Measurements from ENCODE around the gene PRKCA. TPM values are rescaled to one million over a fixed set of nuclear protein-coding genes. Genes with fewer than 3 reads are reported as not detected.

PRKCA gene
- total RNA-seq, 1 experiment from 2014 or later: 29.6 TPM

GRCh38 chr17:66769911-66770310 is 467.5 kb downstream of the PRKCA start:
- Mint-ChIP-seq H3K4me3 (ENCODE audit: unreplicated experiment) (no peak overlapping the region), H3K9me3 (ENCODE audit: unreplicated experiment) (no peaks in the 10 kb centered on the region), H3K27ac (ENCODE audit: unreplicated experiment) (no peak overlapping the region), H3K4me1 (ENCODE audit: low read depth, unreplicated experiment) (no peaks in the 10 kb centered on the region), H3K27me3 (ENCODE audit: insufficient read depth, unreplicated experiment) (no peaks in the 10 kb centered on the region), H3K36me3 (ENCODE audit: insufficient read depth, unreplicated experiment) (no peaks in the 10 kb centered on the region)
- intact Hi-C loops (cut with micrococcal nuclease; ENCODE audit: unreplicated experiment): no loop called here
- H3K27me3 ChIP-seq (replicated peaks; ENCODE audit: control insufficient read depth, insufficient read depth, low read length): no peaks in the 10 kb centered on the region
- ChIA-PET POLR2A (no interaction called here), CTCF (no interaction called here)
- no peaks in the 10 kb centered on the region for H3K4me1 ChIP-seq
- H3K36me3 ChIP-seq (ENCODE audit: control insufficient read depth, insufficient read depth, low read length): no peaks in the 10 kb centered on the region
- no peak for TF ChIP-seq CTCF (IDR thresholded peaks at IDR 0.05; ENCODE audit: insufficient read depth in 1 of 2, low read depth in 1 of 2, low read length in 1 of 2, severe bottlenecking in 1 of 2, unreplicated experiment in 1 of 2)
- BruUV-seq (replicated peaks): no TSS peak
- H3K9me3 ChIP-seq: no peaks in the 10 kb centered on the region
- DNase-seq: no peak
- H3K4me3 ChIP-seq (ENCODE audit: low read depth, low read length): no peak overlapping the region

GRCh38 chr17:66772148-66772812 is 469.9 kb downstream of the PRKCA start:
- no TSS peak for BruUV-seq (replicated peaks)
- POLR2A ChIA-PET: no interaction called here
- no peaks in the 10 kb centered on the region for H3K36me3 Mint-ChIP-seq (ENCODE audit: insufficient read depth, unreplicated experiment)
- Histone ChIP-seq H3K36me3 (ENCODE audit: control insufficient read depth, insufficient read depth, low read length) (no peaks in the 10 kb centered on the region), H3K27me3 (replicated peaks; ENCODE audit: control insufficient read depth, insufficient read depth, low read length) (no peaks in the 10 kb centered on the region), H3K4me3 (ENCODE audit: low read depth, low read length) (no peak overlapping the region), H3K9me3 (no peaks in the 10 kb centered on the region), H3K4me1 (peaks cover 6% of the 10 kb centered on the region; the same call in 1 of the 2 replicates)
- intact Hi-C loops (cut with micrococcal nuclease; ENCODE audit: unreplicated experiment): no loop called here
- no peak overlapping the region for H3K4me3 Mint-ChIP-seq (ENCODE audit: unreplicated experiment)
- no peak for TF ChIP-seq CTCF (IDR thresholded peaks at IDR 0.05; ENCODE audit: insufficient read depth in 1 of 2, low read depth in 1 of 2, low read length in 1 of 2, severe bottlenecking in 1 of 2, unreplicated experiment in 1 of 2)
- peaks cover 6% of the 10 kb centered on the region for H3K4me1 Mint-ChIP-seq (ENCODE audit: low read depth, unreplicated experiment)
- H3K27me3 Mint-ChIP-seq (ENCODE audit: insufficient read depth, unreplicated experiment): no peaks in the 10 kb centered on the region
- DNase-seq: no peak
- CTCF ChIA-PET: no interaction called here
- H3K27ac Mint-ChIP-seq (ENCODE audit: unreplicated experiment): no peak overlapping the region
- no peaks in the 10 kb centered on the region for H3K9me3 Mint-ChIP-seq (ENCODE audit: unreplicated experiment)

GRCh38 chr17:66775271-66775670 is 472.9 kb downstream of the PRKCA start:
- CTCF ChIA-PET: no interaction called here
- Mint-ChIP-seq H3K9me3 (ENCODE audit: unreplicated experiment) (no peaks in the 10 kb centered on the region), H3K36me3 (ENCODE audit: insufficient read depth, unreplicated experiment) (no peaks in the 10 kb centered on the region), H3K4me1 (ENCODE audit: low read depth, unreplicated experiment) (peaks cover 6% of the 10 kb centered on the region), H3K4me3 (ENCODE audit: unreplicated experiment) (no peak overlapping the region), H3K27me3 (ENCODE audit: insufficient read depth, unreplicated experiment) (no peaks in the 10 kb centered on the region), H3K27ac (ENCODE audit: unreplicated experiment) (no peak overlapping the region)
- Histone ChIP-seq H3K36me3 (ENCODE audit: control insufficient read depth, insufficient read depth, low read length) (no peaks in the 10 kb centered on the region), H3K4me3 (ENCODE audit: low read depth, low read length) (no peak overlapping the region), H3K27me3 (replicated peaks; ENCODE audit: control insufficient read depth, insufficient read depth, low read length) (no peaks in the 10 kb centered on the region), H3K9me3 (no peaks in the 10 kb centered on the region), H3K4me1 (peaks cover 6% of the 10 kb centered on the region; the same call in 1 of the 2 replicates)
- POLR2A ChIA-PET: no interaction called here
- no peak for TF ChIP-seq CTCF (IDR thresholded peaks at IDR 0.05; ENCODE audit: insufficient read depth in 1 of 2, low read depth in 1 of 2, low read length in 1 of 2, severe bottlenecking in 1 of 2, unreplicated experiment in 1 of 2)
- BruUV-seq (replicated peaks): no TSS peak
- intact Hi-C loops (cut with micrococcal nuclease; ENCODE audit: unreplicated experiment): no loop called here
- no peak for DNase-seq

All from Caco-2 (cell line).